SK-N-SH treated with all-trans-retinoic acid at 6 μM for 48 hours (cell line): ENCODE results near the gene PEPD.

ENCODE experiments used
- OSR1 ChIP-seq: fragments of 250-450 bp; sonication (Bioruptor Pico); IDR thresholded peaks from 2 replicates; pipeline ENCODE4 v1.8.0; 2022; ENCODE audit warnings: moderate library complexity, mild to moderate bottlenecking, inconsistent platforms
- TF ChIP-seq, protein P1 (sequence below): fragments of 250-450 bp; sonication (Bioruptor Pico); IDR thresholded peaks from 2 replicates; pipeline ENCODE4 v1.8.0; 2020; ENCODE audit warnings: mild to moderate bottlenecking, moderate library complexity, borderline replicate concordance

DNA sequence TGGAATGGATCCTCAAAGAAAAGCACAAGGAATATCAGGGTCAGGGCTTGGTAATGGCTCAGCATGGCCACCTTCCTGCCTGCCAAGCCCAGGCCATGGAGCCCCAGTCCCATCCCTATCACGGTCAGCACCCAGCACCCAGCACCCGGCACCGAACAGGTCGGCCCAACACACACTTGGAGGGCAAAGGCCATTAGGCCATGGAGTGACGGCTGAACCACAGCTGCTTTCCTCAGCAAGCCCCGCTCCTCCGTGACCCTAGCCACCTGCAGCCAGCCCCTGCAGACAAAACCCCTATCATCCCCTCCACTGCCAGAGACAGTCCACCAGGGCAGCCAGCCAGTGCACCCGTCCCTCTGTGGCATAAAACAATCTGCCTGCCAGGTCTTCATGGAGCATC lies 20.6 kb downstream of the PEPD start:
- TF ChIP-seq, protein P1, sequence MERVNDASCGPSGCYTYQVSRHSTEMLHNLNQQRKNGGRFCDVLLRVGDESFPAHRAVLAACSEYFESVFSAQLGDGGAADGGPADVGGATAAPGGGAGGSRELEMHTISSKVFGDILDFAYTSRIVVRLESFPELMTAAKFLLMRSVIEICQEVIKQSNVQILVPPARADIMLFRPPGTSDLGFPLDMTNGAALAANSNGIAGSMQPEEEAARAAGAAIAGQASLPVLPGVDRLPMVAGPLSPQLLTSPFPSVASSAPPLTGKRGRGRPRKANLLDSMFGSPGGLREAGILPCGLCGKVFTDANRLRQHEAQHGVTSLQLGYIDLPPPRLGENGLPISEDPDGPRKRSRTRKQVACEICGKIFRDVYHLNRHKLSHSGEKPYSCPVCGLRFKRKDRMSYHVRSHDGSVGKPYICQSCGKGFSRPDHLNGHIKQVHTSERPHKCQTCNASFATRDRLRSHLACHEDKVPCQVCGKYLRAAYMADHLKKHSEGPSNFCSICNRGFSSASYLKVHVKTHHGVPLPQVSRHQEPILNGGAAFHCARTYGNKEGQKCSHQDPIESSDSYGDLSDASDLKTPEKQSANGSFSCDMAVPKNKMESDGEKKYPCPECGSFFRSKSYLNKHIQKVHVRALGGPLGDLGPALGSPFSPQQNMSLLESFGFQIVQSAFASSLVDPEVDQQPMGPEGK, result no peak
- TF ChIP-seq OSR1 (CRISPR knock-in tag), result no peak
